ENCODE data around the gene ACSBG1.

Gene ACSBG1

GRCh38 chr15:78216276-78217104 lies 17.9 kb downstream of the ACSBG1 start:
- no peak for DNase-seq

- no peak for DNase-seq
These were observed 20.4 kb downstream of the ACSBG1 start for GRCh38 chr15:78213956-78214355.

GRCh38 chr15:78213425-78213750 lies 21.0 kb downstream of the ACSBG1 start:
- DNase-seq, result no peak

- DNase-seq, result no peak
These were observed 21.6 kb downstream of the ACSBG1 start for GRCh38 chr15:78212546-78213424.

- no peak for DNase-seq
These were observed 22.4 kb downstream of the ACSBG1 start for GRCh38 chr15:78212008-78212407.

- DNase-seq, result no peak
These were observed 23.0 kb downstream of the ACSBG1 start for GRCh38 chr15:78211189-78211921.

GRCh38 chr15:78210349-78210717 lies 24.0 kb downstream of the ACSBG1 start:
- DNase-seq, result no peak

- DNase-seq, result no peak
These were observed 24.6 kb downstream of the ACSBG1 start for GRCh38 chr15:78209646-78210348.

- DNase-seq, result no peak
These were observed 25.3 kb downstream of the ACSBG1 start for GRCh38 chr15:78208887-78209645.

GRCh38 chr15:78208341-78208844 lies 26.0 kb downstream of the ACSBG1 start:
- DNase-seq, result no peak

GRCh38 chr15:78207641-78208340 lies 26.6 kb downstream of the ACSBG1 start:
- DNase-seq, result no peak

- no peak for DNase-seq
These were observed 27.3 kb downstream of the ACSBG1 start for GRCh38 chr15:78207110-78207458.

GRCh38 chr15:78206326-78207109 lies 27.8 kb downstream of the ACSBG1 start:
- DNase-seq, result no peak

- no peak for DNase-seq
These were observed 28.5 kb downstream of the ACSBG1 start for GRCh38 chr15:78205856-78206255.

- no peak for DNase-seq
These were observed 29.0 kb downstream of the ACSBG1 start for GRCh38 chr15:78205337-78205736.

GRCh38 chr15:78204351-78205309 lies 29.7 kb downstream of the ACSBG1 start:
- no peak for DNase-seq

- DNase-seq, result no peak
These were observed 30.8 kb downstream of the ACSBG1 start for GRCh38 chr15:78203346-78204225.

Data from CD4-positive, alpha-beta T cell treated with Interleukin-1 beta for 1 hour (primary cell).